ENCODE measurements around the gene DGKB. TPM values are rescaled to one million over a fixed set of nuclear protein-coding genes. Genes with fewer than 3 reads are reported as not detected.
A peak's percentile ranks its signal among the peaks of the same experiment; 100 is the strongest.

Gene DGKB
- total RNA-seq, 4 donors from 2014 or later = 4.4 to 33.1 (median 9.3) TPM

DNA sequence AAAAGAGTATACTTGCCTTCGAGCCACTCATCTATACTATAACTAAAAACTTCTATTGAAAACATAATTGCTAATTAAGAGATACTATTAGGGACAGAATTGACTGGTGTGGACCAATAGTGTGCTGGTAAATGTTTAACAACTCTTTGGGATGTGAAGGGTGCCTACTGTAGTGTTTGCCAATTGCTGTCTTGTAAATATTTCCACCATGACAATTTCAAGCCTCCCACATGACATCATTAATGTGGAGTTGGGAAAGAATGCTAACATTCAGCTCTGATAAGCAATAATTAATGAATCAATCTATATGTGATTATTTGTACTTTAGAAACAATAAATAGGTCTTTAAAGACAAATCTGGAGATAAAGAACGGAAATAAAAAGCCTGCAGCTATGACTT lies 136.8 kb downstream of the DGKB start:
- no peaks in the 10 kb centered on the region for H3K36me3 ChIP-seq
- TF ChIP-seq, protein P1, sequence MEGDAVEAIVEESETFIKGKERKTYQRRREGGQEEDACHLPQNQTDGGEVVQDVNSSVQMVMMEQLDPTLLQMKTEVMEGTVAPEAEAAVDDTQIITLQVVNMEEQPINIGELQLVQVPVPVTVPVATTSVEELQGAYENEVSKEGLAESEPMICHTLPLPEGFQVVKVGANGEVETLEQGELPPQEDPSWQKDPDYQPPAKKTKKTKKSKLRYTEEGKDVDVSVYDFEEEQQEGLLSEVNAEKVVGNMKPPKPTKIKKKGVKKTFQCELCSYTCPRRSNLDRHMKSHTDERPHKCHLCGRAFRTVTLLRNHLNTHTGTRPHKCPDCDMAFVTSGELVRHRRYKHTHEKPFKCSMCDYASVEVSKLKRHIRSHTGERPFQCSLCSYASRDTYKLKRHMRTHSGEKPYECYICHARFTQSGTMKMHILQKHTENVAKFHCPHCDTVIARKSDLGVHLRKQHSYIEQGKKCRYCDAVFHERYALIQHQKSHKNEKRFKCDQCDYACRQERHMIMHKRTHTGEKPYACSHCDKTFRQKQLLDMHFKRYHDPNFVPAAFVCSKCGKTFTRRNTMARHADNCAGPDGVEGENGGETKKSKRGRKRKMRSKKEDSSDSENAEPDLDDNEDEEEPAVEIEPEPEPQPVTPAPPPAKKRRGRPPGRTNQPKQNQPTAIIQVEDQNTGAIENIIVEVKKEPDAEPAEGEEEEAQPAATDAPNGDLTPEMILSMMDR (IDR thresholded peaks at IDR 0.05) = no peak
- TF ChIP-seq POLR2A (IDR thresholded peaks at IDR 0.05) = no peak
- peaks cover 0 to 8% of the 10 kb centered on the region in 2 donors for H3K4me1 ChIP-seq
- DNase-seq = no peak
- H3K9me3 ChIP-seq = no peaks in the 10 kb centered on the region
- intact Hi-C loops (cut with DNase I; ENCODE audit: low total_unique reads) = no loop called here
- no peak overlapping the region for H3K27ac ChIP-seq
- H3K27me3 ChIP-seq = no peaks in the 10 kb centered on the region
- no peak overlapping the region for H3K4me3 ChIP-seq

GRCh38 chr7:14762561-14762960 lies 140.0 kb downstream of the DGKB start:
- no peaks in the 10 kb centered on the region for H3K36me3 ChIP-seq
- H3K27ac ChIP-seq = peak overlapping the region; percentile 70 to 71
- TF ChIP-seq, protein P1 (IDR thresholded peaks at IDR 0.05) = no peak
- TF ChIP-seq POLR2A (IDR thresholded peaks at IDR 0.05) = no peak
- no peaks in the 10 kb centered on the region for H3K9me3 ChIP-seq
- H3K4me3 ChIP-seq = no peak overlapping the region
- intact Hi-C loops (cut with DNase I; ENCODE audit: low total_unique reads) = no loop called here
- peaks cover 0 to 8% of the 10 kb centered on the region in 2 donors for H3K4me1 ChIP-seq
- no peak for DNase-seq
- no peaks in the 10 kb centered on the region for H3K27me3 ChIP-seq

DNA sequence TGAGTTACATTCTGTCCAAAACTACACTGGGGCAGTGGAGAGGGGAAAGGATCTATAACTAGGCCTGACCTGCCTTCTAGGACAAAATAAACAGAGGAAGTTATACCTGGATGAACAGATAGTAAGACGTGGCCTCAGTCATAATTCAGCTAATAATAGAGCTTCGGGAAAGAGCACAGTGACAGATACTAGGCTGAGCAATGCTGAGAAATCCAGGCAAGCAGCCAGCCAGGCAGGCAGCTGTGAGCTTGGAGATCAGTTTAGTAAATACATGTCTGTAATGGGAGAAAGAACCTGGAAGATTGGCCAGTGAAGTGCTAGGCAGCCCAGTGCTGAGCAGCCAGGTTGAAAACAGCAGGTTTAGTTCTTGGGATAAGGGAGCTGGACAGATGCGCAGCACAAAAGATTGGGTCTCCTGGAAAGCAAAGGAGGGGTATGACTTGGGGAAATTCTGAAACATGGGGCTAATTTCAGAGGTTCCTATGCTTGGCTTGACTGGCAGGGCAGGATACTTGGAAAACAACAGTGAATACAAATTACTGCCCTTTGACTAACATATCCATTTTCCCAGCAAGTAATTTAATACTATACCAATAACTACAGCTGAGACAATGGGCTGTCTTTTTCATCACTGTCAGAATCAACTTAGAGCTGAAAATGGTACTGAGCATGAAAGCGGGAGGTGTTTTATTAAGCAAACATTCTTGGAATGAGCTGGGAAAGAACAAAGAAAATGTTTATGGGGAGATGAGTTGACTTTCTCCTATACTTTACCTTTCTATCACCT lies 140.8 kb downstream of the DGKB start:
- peak overlapping the region; percentile 70 to 71 for H3K27ac ChIP-seq
- DNase-seq = peak; percentile 76 to 80
- no peaks in the 10 kb centered on the region for H3K36me3 ChIP-seq
- TF ChIP-seq, protein P1 (IDR thresholded peaks at IDR 0.05) = no peak
- no peak for TF ChIP-seq POLR2A (IDR thresholded peaks at IDR 0.05)
- intact Hi-C loops (cut with DNase I; ENCODE audit: low total_unique reads) = no loop called here
- H3K9me3 ChIP-seq = no peaks in the 10 kb centered on the region
- H3K27me3 ChIP-seq = no peaks in the 10 kb centered on the region
- H3K4me3 ChIP-seq = no peak overlapping the region
- peaks cover 0 to 8% of the 10 kb centered on the region in 2 donors for H3K4me1 ChIP-seq

GRCh38 chr7:14760730-14761478 lies 141.6 kb downstream of the DGKB start:
- H3K36me3 ChIP-seq = no peaks in the 10 kb centered on the region
- DNase-seq = no peak
- peak overlapping the region; percentile 70 to 71 for H3K27ac ChIP-seq
- H3K27me3 ChIP-seq = no peaks in the 10 kb centered on the region
- TF ChIP-seq POLR2A (IDR thresholded peaks at IDR 0.05) = no peak
- TF ChIP-seq, protein P1 (IDR thresholded peaks at IDR 0.05) = no peak
- no peaks in the 10 kb centered on the region for H3K9me3 ChIP-seq
- no peak overlapping the region for H3K4me3 ChIP-seq
- H3K4me1 ChIP-seq = peaks cover 0 to 8% of the 10 kb centered on the region in 2 donors
- intact Hi-C loops (cut with DNase I; ENCODE audit: low total_unique reads) = no loop called here

- intact Hi-C loops (cut with DNase I; ENCODE audit: low total_unique reads) = no loop called here
- no peak for TF ChIP-seq POLR2A (IDR thresholded peaks at IDR 0.05)
- TF ChIP-seq, protein P1 (IDR thresholded peaks at IDR 0.05) = no peak
These were observed 142.8 kb downstream of the DGKB start for GRCh38 chr7:14759785-14760184.

More at GRCh38 chr7:14759785-14760184, 142.8 kb downstream of the DGKB start:
- Histone ChIP-seq H3K36me3 (no peaks in the 10 kb centered on the region), H3K4me1 (peaks cover 0 to 8% of the 10 kb centered on the region in 2 donors), H3K4me3 (no peak overlapping the region), H3K27me3 (no peaks in the 10 kb centered on the region), H3K27ac (no peak overlapping the region), H3K9me3 (no peaks in the 10 kb centered on the region)
- DNase-seq = no peak
